ENCODE results near the gene AMT.

AMT gene

GRCh38 chr3:49422379-49423248 lies at the start of gene AMT:
AMT (minus strand) TSS chr3:49422473; CDS start chr3:49422450, 23 bp downstream.
- Mint-ChIP-seq H3K36me3 (peaks cover 18% of the 10 kb centered on the region), H3K4me3 (peak within 1 kb of the TSS; percentile 64), H3K9me3 (no peaks in the 10 kb centered on the region), H3K27ac (no peak within 1 kb of the TSS), H3K27me3 (no peaks in the 10 kb centered on the region), H3K4me1 (peaks cover 29% of the 10 kb centered on the region)
- ATAC-seq: no peak

DNA sequence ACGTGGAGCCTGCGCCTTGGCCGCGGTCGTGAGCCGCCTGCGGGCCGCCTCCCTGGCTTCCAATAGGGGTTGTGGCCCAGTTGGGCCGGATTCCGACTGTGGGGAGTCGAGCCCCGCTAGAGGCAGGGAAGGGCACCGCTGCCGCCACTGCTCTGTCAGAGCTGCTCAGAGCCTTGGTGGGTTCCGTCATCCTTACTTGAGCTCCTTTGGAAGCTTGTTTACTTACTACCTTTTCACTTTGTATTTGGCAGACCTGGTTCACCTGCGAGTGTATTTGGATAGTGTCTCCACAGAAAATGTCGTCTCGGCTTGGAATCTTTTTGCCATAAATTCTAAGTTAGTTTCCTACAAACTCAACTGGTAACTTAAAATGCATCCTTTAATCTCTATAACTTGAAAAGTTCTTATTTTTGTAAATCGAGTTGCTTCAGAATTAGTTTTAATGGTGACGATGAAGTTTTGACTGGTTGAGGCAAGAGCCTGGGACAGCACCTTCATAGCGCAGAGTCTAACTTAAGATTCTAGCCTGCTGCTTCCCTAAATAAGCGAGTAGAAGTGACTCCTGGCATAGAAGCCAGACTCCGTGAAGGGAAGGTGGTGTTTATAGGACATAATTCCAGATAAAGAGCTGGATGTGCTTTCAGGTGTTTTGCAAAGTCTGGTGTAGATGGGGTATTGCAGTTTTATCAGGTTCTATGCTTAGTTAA lies 48.6 kb upstream of the AMT start:
- Mint-ChIP-seq H3K4me1 (peaks cover 27% of the 10 kb centered on the region), H3K36me3 (peaks cover 8% of the 10 kb centered on the region), H3K9me3 (no peaks in the 10 kb centered on the region), H3K4me3 (peak overlapping the region; percentile 90), H3K27me3 (no peaks in the 10 kb centered on the region), H3K27ac (peak overlapping the region; percentile 91)
- ATAC-seq: peak; percentile 50

GRCh38 chr3:49469936-49470713 lies 47.9 kb upstream of the AMT start, which contains the start of gene DAG1:
DAG1 (plus strand) TSS chr3:49470267; CDS start chr3:49510535, 40,268 bp downstream.
- H3K27me3 Mint-ChIP-seq: no peaks in the 10 kb centered on the region
- peaks cover 8% of the 10 kb centered on the region for H3K36me3 Mint-ChIP-seq
- H3K4me3 Mint-ChIP-seq: peak within 1 kb of the TSS; percentile 91
- peak within 1 kb of the TSS; percentile 91 for H3K27ac Mint-ChIP-seq
- peak; percentile 96 for ATAC-seq
- H3K9me3 Mint-ChIP-seq: no peaks in the 10 kb centered on the region
- H3K4me1 Mint-ChIP-seq: peaks cover 26% of the 10 kb centered on the region

DNA sequence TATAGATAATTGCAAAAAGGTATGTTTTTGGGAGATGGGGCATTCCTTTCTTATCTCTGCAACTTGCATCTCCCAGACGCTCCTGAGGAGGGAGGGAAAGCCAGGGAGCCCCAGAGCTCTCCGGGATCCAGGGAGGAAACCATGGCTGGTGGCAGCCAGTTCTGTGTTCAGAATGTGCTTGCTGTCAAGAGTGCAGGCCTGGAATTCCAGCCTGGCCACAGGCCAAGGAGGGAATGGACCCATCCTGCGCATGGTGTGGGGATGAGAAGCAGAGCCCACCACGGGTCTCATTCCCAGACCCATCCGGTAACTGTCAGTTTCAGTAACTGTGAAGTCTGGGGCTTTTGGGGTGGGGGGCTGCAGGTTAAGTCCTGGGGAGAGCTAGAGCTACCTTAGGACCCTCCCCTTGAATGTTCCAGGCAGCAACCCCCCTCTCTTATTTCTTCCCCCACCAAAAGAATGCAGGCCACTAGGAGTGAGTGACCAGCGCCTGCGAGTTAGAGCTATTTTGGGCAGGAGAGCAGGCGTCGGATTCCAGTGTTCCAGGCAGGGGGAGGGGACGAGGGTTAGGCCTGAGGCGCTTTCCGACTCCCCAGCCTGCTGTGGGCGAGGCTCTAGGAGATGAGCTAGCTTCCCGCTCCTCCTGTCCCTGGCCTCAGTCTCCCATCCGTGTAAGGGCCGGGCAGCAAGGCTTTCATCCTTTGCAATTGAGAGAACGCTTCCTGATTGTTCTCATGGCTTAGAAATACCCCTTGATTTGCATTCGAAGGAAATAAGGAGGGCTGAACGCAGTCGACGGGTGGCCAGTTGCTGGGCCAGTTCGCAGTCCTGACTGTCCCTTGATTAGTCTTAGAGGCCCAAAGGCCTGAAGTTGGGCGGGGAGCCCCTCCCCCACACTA lies 47.0 kb upstream of the AMT start:
- Mint-ChIP-seq H3K9me3 (no peaks in the 10 kb centered on the region), H3K36me3 (peaks cover 8% of the 10 kb centered on the region), H3K27me3 (no peaks in the 10 kb centered on the region), H3K4me3 (peak overlapping the region; percentile 91), H3K27ac (peak overlapping the region; percentile 91), H3K4me1 (peaks cover 26% of the 10 kb centered on the region)
- ATAC-seq: no peak

GRCh38 chr3:49466085-49466484 lies 43.8 kb upstream of the AMT start:
- Mint-ChIP-seq H3K27ac (no peak overlapping the region), H3K36me3 (peaks cover under 1% of the 10 kb centered on the region), H3K4me3 (no peak overlapping the region), H3K9me3 (no peaks in the 10 kb centered on the region), H3K4me1 (peaks cover 12% of the 10 kb centered on the region), H3K27me3 (no peaks in the 10 kb centered on the region)
- ATAC-seq: no peak

DNA sequence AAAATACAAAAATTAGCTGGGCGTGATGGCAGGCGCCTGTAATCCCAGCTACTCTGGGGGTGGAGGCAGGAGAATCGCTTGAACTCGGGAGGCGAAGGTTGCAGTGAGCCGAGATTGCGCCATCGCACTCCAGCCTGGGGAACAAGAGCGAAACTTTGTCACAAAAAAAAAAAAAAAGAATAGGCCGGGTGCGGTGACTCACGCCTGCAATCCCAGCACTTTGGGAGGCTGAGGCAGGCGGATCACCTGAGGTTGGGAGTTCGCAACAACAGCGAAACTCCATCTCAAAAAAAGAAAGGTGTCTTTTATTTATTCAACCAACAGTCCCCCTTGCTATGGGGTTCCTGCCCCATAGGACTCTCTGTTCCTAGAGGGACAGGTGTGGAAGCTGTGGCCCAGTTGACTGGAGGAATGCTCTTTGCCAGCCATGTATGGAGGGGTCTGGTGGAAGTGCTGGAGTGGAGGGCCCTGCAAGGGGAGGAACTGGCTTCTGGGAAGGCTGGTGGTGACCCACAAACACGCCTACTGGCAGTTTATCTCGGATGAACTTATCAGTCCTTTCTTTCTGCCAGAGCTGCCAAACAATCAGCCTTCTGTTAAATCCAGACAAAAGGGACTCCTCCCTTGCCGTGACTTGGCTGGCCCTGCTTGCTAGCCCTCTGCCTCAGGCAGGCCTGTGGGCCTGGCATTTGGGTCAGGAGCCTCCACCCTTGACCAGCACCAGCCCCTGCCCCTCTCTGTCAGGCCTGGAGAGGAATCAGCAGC lies 43.2 kb upstream of the AMT start:
- Mint-ChIP-seq H3K4me1 (peaks cover 9% of the 10 kb centered on the region), H3K27ac (no peak overlapping the region), H3K36me3 (no peaks in the 10 kb centered on the region), H3K27me3 (no peaks in the 10 kb centered on the region), H3K9me3 (no peaks in the 10 kb centered on the region), H3K4me3 (no peak overlapping the region)
- ATAC-seq: no peak

GRCh38 chr3:49462222-49462621 lies 39.9 kb upstream of the AMT start:
- Mint-ChIP-seq H3K27ac (no peak overlapping the region), H3K27me3 (no peaks in the 10 kb centered on the region), H3K4me3 (no peak overlapping the region), H3K9me3 (no peaks in the 10 kb centered on the region), H3K36me3 (no peaks in the 10 kb centered on the region), H3K4me1 (no peaks in the 10 kb centered on the region)
- ATAC-seq: no peak

GRCh38 chr3:49461443-49462171 lies 39.3 kb upstream of the AMT start:
- Mint-ChIP-seq H3K9me3 (no peaks in the 10 kb centered on the region), H3K27ac (no peak overlapping the region)

GRCh38 chr3:49460956-49461355 lies 38.7 kb upstream of the AMT start:
- H3K27ac Mint-ChIP-seq: no peak overlapping the region

More at GRCh38 chr3:49461443-49462171, 39.3 kb upstream of the AMT start:
- ATAC-seq: no peak
- H3K36me3 Mint-ChIP-seq: no peaks in the 10 kb centered on the region
- H3K27me3 Mint-ChIP-seq: no peaks in the 10 kb centered on the region
- no peaks in the 10 kb centered on the region for H3K4me1 Mint-ChIP-seq
- no peak overlapping the region for H3K4me3 Mint-ChIP-seq

GRCh38 chr3:49460188-49460890 lies 38.1 kb upstream of the AMT start:
- H3K27ac Mint-ChIP-seq: no peak overlapping the region

More at GRCh38 chr3:49460956-49461355, 38.7 kb upstream of the AMT start:
- no peak for ATAC-seq
- Mint-ChIP-seq H3K9me3 (no peaks in the 10 kb centered on the region), H3K4me3 (no peak overlapping the region), H3K4me1 (no peaks in the 10 kb centered on the region), H3K27me3 (no peaks in the 10 kb centered on the region), H3K36me3 (no peaks in the 10 kb centered on the region)

GRCh38 chr3:49456466-49456865 lies 34.2 kb upstream of the AMT start:
- H3K27ac Mint-ChIP-seq: no peak overlapping the region
- H3K4me1 Mint-ChIP-seq: no peaks in the 10 kb centered on the region
- no peak for ATAC-seq
- no peaks in the 10 kb centered on the region for H3K9me3 Mint-ChIP-seq
- no peaks in the 10 kb centered on the region for H3K36me3 Mint-ChIP-seq
- no peaks in the 10 kb centered on the region for H3K27me3 Mint-ChIP-seq
- no peak overlapping the region for H3K4me3 Mint-ChIP-seq

More at GRCh38 chr3:49460188-49460890, 38.1 kb upstream of the AMT start:
- Mint-ChIP-seq H3K4me1 (no peaks in the 10 kb centered on the region), H3K9me3 (no peaks in the 10 kb centered on the region), H3K27me3 (no peaks in the 10 kb centered on the region), H3K36me3 (no peaks in the 10 kb centered on the region), H3K4me3 (no peak overlapping the region)
- no peak for ATAC-seq

DNA sequence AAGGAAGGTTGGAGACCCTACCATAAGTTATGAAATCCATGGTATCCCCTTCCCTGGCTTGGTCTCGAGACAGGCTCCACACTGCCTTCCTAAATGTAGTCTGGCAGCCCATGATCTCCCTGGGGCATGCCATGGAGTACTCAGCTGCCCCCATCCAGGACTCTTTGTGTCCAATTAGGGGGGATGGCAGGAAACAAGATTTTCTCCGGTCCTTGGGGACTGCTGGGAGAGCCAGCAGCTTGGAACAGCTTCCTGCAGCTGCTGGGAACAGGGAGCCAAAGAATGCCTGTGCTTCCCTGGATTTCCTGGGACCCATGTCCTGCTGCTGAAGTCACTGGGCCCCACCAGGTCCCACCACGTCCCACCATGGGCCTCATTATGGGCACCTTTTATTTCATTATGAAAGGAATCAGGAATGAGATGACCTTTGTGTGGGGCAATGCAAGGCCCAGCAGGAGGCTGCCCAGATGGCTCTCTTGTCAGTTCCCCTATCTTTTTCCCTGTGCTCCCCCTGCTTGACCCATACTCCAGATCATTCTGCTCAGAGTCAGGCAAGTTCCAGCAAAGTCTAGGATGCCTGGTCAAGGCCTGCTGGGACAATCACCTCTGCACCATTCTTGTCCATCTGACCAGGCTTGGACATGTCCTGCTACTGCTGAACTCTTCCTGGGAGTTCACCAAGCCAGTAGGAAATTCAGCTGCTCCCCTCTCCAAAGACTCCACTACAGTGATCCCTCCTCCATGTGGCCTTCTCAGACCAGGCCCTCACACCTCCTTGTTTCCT lies 32.8 kb upstream of the AMT start:
- Mint-ChIP-seq H3K4me3 (no peak overlapping the region), H3K27me3 (no peaks in the 10 kb centered on the region), H3K4me1 (no peaks in the 10 kb centered on the region)

More for the DNA sequence above, 32.8 kb upstream of the AMT start:
- no peaks in the 10 kb centered on the region for H3K9me3 Mint-ChIP-seq
- ATAC-seq: no peak
- H3K27ac Mint-ChIP-seq: no peak overlapping the region
- no peaks in the 10 kb centered on the region for H3K36me3 Mint-ChIP-seq
